Kidney tubule cell (primary cell): ENCODE data around the gene SCAMP4.

Experiments
- DNase-seq: peaks from one replicate; pipeline ENCODE4 v3.0.0-alpha.2; 2018; ENCODE audit warnings: low spot score

Gene SCAMP4

DNA sequence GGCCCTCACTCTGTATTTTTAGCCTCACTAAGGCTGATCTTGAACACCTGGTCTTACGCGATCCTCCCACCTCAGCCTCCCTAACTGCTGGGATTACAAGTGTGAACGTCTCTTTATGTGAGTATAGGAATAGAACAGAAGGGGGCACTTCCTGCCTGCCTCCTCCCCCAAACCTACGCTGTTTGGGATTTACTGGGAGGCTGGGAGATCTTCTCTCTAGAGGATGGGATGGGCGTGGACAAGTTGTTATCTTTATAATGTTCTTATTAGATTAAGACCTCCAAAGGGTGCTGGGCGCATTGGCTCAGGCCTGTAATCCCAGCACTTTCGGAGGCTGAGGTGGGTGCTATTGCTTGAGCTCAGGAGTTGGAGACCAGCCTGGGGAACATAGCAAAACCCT, 32.9 kb downstream of the SCAMP4 start:
- no peak for DNase-seq

DNA sequence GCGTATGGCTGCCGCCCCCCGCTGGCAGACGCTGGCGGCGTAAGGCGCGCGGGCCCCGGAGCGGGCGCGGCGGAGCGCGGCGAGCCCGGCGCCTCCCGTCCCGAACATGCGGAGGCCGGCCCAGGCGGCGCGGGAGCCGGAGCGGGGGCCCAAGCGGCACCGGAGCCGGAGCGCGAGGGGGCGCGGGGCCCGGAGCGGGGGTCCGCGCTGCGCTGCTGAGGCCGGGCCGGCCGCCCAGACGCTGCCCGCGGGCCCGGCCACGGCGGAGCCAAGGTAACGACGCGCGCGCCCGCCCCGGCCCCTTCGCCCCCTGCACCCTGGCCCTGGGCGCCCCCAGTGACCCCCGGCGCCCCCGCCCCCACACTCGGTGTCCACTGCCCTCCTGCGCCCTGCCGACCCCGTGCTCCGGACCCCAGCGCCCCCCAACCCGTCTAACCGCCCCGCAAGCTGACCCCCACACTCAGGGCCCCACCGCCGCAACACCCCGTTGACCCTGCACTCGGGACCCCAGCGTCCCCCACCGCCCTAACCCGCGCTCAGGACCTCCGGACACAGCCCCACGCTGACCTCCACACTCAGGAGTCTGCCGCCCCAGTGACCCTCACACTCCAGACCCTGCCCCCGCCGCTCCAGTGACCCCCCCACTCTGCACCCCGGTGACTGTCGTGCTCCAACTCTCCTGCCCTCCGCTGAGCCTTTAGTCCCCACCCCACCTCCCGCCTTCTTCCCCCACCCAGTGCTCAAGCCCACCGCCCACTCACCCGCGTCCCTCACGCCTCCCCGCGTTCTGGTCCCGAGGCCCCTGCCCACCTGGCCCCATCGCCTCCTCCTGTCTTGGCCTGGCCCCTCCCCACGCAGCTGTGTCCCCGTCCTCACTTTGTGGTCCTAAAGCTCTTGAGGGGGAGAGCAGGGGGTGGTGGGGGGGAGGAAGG, 36.2 kb downstream of the SCAMP4 start, which contains the start of gene CSNK1G2:
Gene CSNK1G2 (plus strand): TSS at position 27 of the 932 bp plus-strand sequence. CDS start 28,601 bp downstream, outside the sequence.
- no peak for DNase-seq

GRCh38 chr19:1942078-1942933, 37.1 kb downstream of the SCAMP4 start:
- peak; percentile 77 for DNase-seq

- DNase-seq: no peak
Observed at GRCh38 chr19:1942934-1943555, 37.8 kb downstream of the SCAMP4 start.

- DNase-seq: no peak
Observed at GRCh38 chr19:1943661-1944087, 38.5 kb downstream of the SCAMP4 start.

DNA sequence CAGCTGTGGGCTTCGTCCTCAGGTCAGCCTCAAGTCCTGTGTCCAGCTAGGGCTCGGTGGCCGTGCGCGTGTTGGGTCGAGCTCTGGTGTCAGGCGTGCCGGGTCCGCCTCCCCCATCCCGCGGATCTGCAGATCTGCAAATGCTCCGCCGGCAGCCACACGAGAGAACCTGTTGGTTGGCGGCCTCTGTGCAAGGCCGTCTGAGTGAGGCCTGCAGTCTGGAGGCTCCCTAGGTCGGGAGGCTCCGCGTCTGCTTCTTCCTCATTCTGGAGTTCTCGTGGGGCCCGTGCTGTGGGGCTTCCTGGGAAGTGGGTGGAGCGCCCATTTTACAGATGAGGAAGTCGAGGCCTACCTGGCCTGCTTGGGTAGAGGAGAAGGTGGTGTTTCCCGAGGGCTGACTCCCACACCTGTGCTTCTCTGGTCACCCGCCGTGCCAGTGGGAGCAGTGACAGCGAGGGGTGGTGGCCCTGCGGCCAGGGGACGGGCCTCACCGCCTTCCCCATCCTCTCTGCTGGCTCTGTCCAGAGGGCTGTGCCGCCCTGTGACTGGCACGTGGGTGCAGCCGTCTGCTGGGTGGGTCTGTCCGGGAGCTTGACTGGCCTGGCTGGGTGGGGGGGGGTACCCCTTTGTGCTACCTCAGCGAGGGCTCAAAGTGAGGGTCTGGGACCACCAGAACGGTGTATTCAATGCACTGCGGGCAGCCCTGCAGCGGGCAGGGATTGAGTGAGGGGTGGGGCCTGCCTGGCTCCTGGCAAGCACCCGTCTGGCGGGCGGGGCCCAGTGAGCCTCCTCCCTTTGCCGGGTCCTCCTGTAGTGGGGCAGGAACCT, 39.1 kb downstream of the SCAMP4 start:
- no peak for DNase-seq

DNA sequence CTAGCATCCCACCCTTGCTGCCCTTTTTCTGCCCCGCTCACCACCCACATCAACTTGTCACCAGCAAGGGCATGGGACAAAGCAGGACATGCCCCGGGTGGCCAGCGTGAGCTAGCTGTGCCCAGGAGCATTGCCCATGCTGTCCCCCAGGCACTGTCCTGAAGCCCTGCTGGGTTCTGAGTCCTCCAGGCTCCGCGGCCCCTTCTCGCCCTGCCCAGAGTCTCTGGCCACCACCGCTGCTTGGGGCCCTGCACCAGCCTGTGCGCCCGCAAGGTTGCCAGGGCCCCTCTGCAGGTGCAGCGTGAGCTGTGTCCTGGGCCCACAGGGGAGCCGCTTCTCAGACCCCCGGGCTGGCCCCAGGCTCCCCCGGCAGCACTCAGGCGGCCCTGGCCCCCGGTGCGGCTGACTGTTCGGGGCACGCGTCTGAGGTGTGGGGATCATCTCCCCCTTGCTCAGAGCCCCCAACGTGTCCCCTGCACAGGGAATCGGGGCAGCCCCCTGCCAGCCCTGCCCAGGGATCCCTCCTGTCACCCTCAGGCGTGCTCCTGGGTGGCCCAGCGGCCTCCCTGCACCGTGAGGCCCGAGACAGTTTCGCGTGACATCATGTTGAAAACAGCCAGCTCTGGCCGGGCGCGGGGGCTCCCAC, 39.8 kb downstream of the SCAMP4 start:
- DNase-seq: no peak

GRCh38 chr19:1945899-1946298, 40.7 kb downstream of the SCAMP4 start:
- peak; percentile 35 for DNase-seq

DNA sequence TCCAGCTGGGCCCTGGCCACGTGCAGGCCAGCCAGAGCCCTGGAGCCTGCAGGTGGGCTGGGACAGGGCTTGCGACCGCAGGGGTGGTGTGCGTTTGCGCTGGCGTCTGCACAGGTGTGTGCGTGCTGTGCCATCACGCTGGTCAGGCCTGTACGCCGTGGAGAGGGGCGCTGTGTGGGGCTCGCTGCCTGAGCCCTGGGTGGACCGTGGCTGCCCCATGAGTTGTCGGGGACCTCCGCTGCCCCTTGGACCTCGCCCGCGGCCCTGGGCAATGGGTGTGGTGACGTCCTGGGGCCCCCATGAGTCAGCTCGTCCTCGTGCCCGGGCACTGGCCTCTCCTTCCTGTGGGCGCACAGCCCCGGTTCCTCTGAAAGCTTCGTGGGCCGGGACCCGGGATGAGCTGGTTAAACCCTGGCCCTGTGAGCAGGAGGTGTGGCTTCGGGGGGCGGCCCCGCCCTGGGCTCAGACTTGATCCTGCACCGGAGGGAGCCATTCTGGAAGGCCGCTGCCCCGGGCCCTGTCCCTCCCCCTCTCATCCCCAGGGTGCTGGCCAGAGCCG, 42.5 kb downstream of the SCAMP4 start:
- no peak for DNase-seq

DNA sequence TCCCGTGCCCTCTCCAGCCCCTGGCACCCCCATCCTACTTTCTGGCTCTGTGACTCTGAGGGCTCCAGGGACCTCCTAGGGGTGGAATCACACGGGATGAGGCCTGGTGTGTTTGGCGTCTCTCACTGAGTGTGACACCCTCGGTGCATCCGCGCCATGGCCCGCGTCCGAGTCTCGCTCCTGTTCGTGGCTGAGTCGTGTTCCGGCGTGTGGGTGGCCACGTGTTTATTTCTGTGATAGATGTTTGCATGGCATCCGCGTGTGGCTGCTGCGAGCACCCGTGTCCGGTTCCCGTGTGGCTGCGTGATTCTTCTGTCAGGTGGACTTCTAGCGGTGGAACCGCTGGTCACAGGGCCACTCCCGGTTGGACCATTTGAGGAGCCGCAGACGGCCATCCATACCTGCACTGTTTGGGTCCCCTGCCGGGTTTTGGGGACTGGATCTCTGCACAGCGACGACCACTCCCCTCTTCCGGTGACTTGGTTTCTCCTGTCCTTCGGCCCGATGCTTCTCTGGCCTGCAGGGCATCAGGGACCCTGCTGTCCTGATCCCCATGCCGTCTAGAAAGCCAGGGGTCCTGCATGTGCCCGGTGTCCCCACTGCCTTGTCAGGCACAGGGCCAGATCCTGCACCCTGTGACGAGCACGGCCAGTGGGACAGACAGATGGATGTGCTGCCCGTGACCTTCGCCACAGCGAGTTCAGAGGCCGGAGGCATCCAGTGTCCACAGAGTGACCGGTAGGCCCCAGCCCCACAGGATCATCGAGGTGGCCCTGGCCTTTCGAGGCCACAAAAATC, 44.3 kb downstream of the SCAMP4 start:
- no peak for DNase-seq

DNA sequence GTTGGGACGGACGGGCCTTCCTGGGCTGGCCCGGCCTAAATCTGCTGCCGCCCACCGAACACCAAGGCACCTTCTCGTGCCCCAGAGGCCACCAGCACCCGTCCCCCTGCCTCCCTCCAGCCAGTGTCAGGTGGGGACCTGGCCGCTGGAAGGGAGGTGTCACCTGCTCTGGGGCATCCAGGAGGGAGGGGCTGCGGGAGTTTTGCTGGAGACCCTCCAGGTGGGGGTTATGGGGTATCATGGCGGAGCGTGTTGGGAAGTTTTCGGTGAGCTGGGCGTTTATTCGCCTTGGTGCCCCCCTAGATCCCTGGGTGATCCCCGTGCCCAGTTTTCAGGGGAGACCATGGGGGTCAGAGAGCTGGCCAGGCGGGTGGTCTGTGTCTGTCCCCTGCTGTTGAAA, 45.4 kb downstream of the SCAMP4 start:
- no peak for DNase-seq

DNA sequence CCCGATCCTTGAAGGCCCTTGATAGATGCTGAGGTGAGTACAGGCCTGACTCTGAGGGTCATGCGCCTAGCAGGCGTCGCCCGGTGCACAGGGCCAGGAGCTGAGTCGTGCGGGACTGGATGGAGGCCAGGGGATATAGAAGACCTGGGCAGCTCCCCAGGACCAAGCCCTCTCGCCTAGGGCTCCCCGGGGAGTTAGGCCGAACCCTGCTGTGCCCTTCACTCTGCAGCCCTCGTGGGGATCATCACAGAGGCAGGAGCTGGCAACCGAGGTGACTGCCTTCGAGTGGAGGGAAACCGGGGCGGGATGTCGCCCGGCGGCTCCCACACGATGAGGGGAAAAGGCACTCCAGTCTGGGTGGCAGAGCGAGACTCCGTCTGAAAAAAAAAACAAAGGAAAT, 47.4 kb downstream of the SCAMP4 start:
- no peak for DNase-seq

DNA sequence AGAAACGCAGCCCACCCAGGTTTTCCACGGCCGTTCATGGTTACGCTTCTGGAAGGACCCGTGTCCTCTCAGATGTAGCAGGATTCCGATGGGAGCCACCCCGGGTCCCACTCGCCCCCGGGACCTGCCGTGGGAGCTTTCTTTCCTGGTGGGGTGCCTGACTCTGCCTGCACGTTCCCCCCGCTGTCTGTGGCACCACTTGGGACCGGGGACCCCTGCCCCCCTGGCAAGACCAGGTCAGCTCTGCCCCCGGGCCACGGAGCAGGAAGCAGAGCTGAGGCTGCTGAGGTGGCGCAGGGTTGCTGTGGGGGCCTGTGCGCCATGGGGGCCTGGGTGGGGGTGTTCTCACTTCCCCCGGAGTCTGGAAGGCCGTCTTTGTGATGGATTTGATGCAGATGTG, 47.8 kb downstream of the SCAMP4 start:
- no peak for DNase-seq

DNA sequence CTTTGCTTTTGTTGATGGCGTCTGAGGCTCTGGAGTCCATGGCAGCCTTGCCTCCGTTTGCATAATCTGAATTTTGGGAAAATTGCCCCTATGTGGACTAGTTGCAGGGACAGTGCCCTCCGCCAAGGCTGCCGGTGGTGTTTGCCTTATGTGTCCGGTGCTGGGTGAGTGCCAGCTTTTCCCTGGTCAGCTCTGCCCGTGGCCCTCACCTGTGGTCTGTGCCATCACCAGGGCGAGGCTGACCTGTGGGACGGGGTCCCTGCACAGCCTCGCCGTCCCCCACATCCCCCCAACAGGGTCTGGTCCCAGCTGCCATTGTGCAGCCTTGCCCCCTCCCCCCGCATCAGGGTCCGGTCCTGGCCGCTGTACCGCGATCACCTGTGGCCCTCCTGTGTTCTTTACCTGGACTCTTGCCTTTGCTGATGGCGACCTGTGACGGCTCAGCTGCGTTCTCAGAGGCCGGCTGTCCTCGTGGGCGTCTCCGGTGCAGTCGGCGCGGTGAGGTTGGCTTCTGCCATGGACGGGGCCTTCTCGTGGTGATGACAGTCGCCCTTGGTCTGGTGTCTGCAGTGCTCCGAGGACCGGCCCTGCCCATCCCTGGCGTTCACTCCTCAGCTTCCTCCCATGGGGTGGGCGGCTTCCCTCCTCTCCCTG, 48.4 kb downstream of the SCAMP4 start:
- DNase-seq: no peak

DNA sequence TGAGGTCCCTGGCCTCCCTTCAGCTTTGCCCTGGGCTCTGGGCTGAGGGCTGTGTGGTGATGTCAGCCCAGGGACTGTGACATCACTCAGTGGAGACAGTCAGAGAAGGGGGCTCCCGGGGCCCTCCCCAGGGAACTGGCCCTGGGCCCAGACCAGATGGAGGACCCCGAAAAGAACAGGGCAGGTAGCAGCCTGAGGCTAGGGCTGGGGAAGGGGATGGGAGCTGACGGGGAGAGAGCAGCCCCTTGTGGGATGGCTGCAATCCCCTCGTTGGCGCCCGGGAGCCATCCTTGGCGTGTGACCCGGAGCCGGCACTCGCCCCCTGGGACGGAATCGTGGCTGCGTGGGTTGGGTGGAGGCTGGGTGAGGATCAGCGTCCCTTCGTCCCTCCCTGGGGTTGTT, 49.3 kb downstream of the SCAMP4 start:
- no peak for DNase-seq

DNA sequence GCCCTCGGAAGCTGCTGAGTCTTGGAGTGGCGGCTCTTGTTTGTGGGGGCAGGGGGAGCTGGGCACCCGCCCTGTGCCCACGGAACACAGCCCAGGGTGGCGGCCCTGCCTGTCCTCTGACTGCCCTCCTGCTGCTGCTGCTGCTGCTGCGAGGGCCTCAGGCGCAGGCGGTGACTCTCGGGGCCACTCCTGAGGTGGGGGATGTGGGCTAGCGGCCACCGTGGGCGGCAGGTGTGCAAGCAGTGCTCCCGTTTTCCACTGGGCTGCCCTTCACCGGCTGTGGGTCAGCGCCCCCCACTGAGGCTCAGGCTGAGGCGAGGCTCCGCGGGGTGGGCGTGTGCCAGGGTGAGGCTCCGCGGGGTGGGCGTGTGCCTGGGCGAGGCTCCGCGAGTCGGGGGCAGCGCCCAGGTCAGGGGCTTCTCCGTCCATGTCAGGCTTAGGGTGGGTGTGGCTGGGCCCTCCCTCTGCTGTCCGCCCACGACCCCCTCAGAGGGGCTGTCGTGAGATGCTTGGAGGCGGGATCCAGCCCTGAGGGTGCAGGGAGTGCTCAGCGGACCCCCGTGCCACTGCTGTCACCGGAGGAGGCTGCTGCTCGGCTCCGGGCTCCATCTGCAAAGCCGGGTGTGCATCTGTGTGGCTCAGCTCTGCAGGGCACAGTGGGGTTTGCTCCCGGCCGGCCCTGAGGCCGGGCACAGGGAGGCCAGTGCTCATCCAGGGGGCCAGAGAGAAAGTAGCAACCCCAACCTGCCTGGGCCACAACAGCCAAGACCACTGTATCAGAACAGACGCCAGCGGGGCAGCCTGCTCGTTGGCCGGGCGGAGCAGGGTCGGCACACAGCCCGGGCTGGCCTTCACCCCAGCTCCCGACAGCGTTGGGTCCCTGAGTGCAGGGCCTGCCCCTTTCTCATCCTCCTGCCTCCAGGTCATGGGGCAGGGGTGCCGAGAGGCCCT, 50.2 kb downstream of the SCAMP4 start:
- no peak for DNase-seq

GRCh38 chr19:1956122-1956494, 50.9 kb downstream of the SCAMP4 start:
- no peak for DNase-seq

DNA sequence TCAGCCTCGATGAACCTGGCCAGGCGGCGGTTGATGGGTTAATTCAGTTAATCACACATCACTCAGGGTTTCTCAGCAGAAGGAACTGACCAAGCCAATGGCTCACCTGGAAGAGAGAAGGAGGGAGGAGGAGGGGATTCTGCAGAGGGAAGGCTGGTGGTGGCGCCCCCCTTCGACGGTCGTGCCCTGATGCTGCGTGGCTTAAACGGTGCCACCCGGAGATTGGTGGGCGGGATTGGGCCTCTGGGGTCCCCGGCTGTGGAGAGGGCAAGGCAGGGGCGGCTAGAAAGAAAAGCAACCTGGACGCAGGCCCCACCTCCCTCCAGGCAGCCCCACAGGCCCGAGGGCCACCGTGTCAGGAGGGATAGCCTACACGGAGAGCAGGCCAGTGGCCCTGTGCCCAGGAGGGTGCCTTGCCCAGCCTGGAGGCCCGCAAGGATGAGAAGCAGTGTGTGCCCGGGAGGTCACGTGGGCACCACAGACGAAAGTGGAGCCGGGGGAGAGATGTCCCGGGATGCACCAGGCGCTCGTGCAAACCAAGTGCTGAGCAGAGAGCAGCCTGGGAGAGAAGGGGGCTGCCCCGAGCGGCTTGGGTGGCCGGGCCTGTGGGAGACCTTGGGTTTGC, 51.8 kb downstream of the SCAMP4 start:
- DNase-seq: no peak
